ENCODE measurements around the gene LYSMD1. TPM values are rescaled to one million over a fixed set of nuclear protein-coding genes. Genes with fewer than 3 reads are reported as not detected.

LYSMD1 gene
- total and polyA plus RNA-seq, 8 donors = 1.8 to 5.5 (median 4.0) TPM

DNA sequence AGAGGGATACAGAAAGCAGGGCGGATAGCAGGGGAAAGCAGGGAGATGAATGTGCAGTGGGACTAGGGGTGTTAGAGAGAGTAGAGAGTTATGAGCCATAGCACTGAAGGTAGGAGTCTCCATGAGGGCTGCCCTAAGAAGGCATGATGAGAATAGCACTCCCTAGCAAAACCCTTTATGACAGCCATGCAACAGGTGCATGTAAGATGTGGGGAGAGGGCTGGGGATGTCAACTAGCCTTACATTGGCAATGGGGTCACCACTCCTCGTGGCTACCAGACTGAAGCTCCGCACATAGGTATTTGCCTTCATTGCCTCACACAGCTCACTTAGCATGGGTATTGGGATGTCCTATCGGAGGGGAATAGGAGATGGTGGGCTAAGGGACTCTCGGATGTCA, 5.5 kb upstream of the LYSMD1 start:
- no peak for TF ChIP-seq CTCF (IDR thresholded peaks at IDR 0.05)
- H3K4me1 ChIP-seq = peaks cover 5 to 8% (median 7%) of the 10 kb centered on the region in 3 donors
- ATAC-seq = no peak
- no peaks in the 10 kb centered on the region for H3K27me3 ChIP-seq
- peaks cover 0 to under 1% (median 0%) of the 10 kb centered on the region in 3 donors for H3K36me3 ChIP-seq
- DNase-seq = no peak
- no peak for FAIRE-seq
- H3K9me3 ChIP-seq = no peaks in the 10 kb centered on the region
- intact Hi-C loops (cut with DNase I) = no loop called here
- 78 to 85% methylated on average over 5 of the region's 5 CpGs for WGBS, 2 donors
- no peak overlapping the region for H3K27ac ChIP-seq
- H3K4me3 ChIP-seq = no peak overlapping the region

DNA sequence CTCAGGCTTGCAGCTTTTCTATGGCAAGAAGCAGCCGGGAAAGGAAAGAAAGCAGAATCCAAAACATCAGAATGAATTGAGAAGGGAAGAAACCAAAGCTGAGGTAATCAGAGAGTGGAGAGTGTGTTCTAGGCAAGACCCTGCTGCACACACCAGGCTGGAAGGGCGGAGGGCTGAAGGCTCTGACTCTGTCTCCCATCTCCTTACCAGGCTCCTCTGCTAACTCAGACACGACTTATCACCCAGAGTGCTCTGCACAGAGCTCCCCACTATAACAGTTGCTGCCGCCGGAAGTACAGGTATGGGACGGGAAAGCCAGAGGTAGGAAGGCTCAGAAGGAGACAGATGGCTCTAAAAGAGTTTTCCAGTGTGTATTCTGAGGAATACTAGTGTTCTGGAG, 1.4 kb upstream of the LYSMD1 start:
- TF ChIP-seq CTCF (IDR thresholded peaks at IDR 0.05) = no peak
- H3K4me3 ChIP-seq = peak overlapping the region in 2 of 4 donors; percentile 68 to 72
- no peak for ATAC-seq
- 87 to 95% methylated on average over 6 of the region's 6 CpGs for WGBS, 2 donors
- intact Hi-C loops (cut with DNase I) = no loop called here
- no peaks in the 10 kb centered on the region for H3K9me3 ChIP-seq
- DNase-seq = no peak
- H3K4me1 ChIP-seq = peaks cover 7 to 13% (median 8%) of the 10 kb centered on the region in 3 donors
- no peak for FAIRE-seq
- H3K27me3 ChIP-seq = no peaks in the 10 kb centered on the region
- H3K27ac ChIP-seq = no peak overlapping the region
- no peaks in the 10 kb centered on the region for H3K36me3 ChIP-seq

- FAIRE-seq (no peak), DNase-seq (no peak), ATAC-seq (no peak)
- 3% methylated on average over 15 of the region's 15 CpGs for WGBS, 2 donors
- Histone ChIP-seq H3K27me3 (no peaks in the 10 kb centered on the region), H3K4me3 (peak overlapping the region; percentile 49 to 72 (median 67)), H3K36me3 (no peaks in the 10 kb centered on the region), H3K9me3 (no peaks in the 10 kb centered on the region), H3K4me1 (peaks cover 7 to 13% (median 8%) of the 10 kb centered on the region in 3 donors), H3K27ac (peak overlapping the region in 1 of 4 donors; percentile 35)
- intact Hi-C loops (cut with DNase I) = no loop called here
- TF ChIP-seq CTCF (IDR thresholded peaks at IDR 0.05) = no peak
These were observed 829 bp upstream of the LYSMD1 start for GRCh38 chr1:151166505-151166956.

DNA sequence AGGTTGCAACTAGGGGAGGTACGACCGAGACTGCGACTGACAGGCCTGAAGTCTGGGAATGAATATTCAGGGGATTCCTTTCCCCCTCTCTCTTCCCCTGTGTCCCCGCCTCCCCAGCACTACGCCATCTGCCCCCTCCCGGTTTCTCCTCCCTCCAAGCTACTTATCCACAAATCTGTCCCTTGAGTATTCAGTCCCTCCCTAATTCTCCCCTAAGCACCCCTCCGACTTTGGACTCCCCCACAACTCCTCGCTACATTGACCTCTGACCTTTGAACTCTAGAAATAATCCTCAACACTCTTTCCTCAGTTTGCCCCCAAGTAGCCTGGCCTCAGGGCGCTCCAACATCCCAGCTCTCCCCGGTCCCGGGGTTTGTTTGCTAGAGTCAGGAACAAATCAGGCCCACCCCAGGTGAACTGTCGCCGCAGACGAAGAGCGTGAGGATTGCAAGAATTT, 393 bp downstream of the LYSMD1 start:
- no peaks in the 10 kb centered on the region for H3K27me3 ChIP-seq
- WGBS, 2 donors = 1 to 5% methylated on average over 15 of the region's 15 CpGs
- peak overlapping the region; percentile 49 to 72 (median 67) for H3K4me3 ChIP-seq
- H3K36me3 ChIP-seq = peaks cover 0 to 7% (median 0%) of the 10 kb centered on the region in 3 donors
- ATAC-seq = peak; percentile 23 to 53 (median 40)
- peak in 4 of 6 donors; percentile 34 to 60 (median 50) for DNase-seq
- H3K9me3 ChIP-seq = no peaks in the 10 kb centered on the region
- intact Hi-C loops (cut with DNase I) = no loop called here
- peak overlapping the region in 2 of 4 donors; percentile 53 to 70 for H3K27ac ChIP-seq
- FAIRE-seq = no peak
- TF ChIP-seq CTCF (IDR thresholded peaks at IDR 0.05) = no peak
- H3K4me1 ChIP-seq = peaks cover 7 to 13% (median 8%) of the 10 kb centered on the region in 3 donors

DNA sequence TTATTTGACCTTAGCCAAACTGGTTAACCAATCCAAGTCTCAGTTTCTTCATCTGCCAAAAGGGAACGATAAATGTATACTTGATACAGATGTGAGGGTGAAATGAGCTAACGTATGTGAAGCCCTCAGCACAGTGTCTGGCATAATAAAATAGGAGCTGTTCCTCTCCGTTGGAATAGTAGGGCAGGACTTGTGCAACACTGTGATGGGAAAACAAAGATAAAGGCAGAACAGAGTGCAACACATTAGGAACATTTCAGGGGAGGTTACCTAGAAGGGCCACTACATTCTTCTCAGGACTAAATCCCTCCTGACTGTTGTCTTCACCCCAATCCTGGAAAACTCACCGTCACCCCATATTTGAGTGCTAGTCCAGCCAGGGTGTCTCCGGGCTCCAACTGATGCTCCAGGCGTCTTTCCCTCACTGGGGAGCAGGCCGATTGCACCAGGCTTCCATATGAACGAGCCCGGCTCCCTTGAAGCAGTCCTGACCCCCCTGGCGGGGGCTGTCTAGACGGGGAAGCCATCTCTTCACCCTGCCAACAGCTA, 896 bp downstream of the LYSMD1 start:
- H3K4me3 ChIP-seq = peak overlapping the region; percentile 49 to 72 (median 67)
- DNase-seq = peak in 2 of 6 donors; percentile 43 to 59
- no peaks in the 10 kb centered on the region for H3K27me3 ChIP-seq
- no peaks in the 10 kb centered on the region for H3K9me3 ChIP-seq
- peak in 3 of 4 donors; percentile 13 to 28 (median 24) for ATAC-seq
- WGBS, 2 donors = 13 to 19% methylated on average over 11 of the region's 11 CpGs
- intact Hi-C loops (cut with DNase I) = no loop called here
- H3K4me1 ChIP-seq = peaks cover 7 to 13% (median 8%) of the 10 kb centered on the region in 3 donors
- no peak for FAIRE-seq
- H3K36me3 ChIP-seq = peaks cover 0 to 9% (median 0%) of the 10 kb centered on the region in 3 donors
- H3K27ac ChIP-seq = peak overlapping the region in 2 of 4 donors; percentile 23 to 70
- no peak for TF ChIP-seq CTCF (IDR thresholded peaks at IDR 0.05)
